DOHH2 (cell line): Measurements from ENCODE around the gene MYO1D.

Source experiments
- CTCF ChIP-seq: fragments of 200-600 bp; sonication (generic); IDR thresholded peaks from one replicate; pipeline ENCODE4 v1.5.1; 2014; ENCODE audit warnings: antibody characterized with exemption, mild to moderate bottlenecking, low read depth, low read length; ENCODE audit not compliant: poor library complexity, severe bottlenecking
- EZH2phosphoT487 ChIP-seq: fragments of 200-600 bp; sonication (generic); IDR thresholded peaks from 2 replicates; pipeline ENCODE4 v1.6.1; 2017; ENCODE audit warnings: borderline replicate concordance, mild to moderate bottlenecking, antibody characterized with exemption, low read length, moderate library complexity, mixed read lengths

GRCh38 chr17:32596628-32597027 lies 280.3 kb downstream of the MYO1D start:
- TF ChIP-seq CTCF (no peak), EZH2phosphoT487 (no peak)
